Measurements from ENCODE around the gene MLXIP.
A peak's percentile ranks its signal among the peaks of the same experiment; 100 is the strongest.

MLXIP gene

GRCh38 chr12:122078141-122079032 is at the start of gene MLXIP:
TSS of gene MLXIP (plus strand) at chr12:122078756. CDS start at chr12:122078854, 98 bp downstream.
- DNase-seq (ENCODE audit: insufficient read length, low spot score) = peak; percentile 88
- no peak for FAIRE-seq
- TF ChIP-seq, protein P1, sequence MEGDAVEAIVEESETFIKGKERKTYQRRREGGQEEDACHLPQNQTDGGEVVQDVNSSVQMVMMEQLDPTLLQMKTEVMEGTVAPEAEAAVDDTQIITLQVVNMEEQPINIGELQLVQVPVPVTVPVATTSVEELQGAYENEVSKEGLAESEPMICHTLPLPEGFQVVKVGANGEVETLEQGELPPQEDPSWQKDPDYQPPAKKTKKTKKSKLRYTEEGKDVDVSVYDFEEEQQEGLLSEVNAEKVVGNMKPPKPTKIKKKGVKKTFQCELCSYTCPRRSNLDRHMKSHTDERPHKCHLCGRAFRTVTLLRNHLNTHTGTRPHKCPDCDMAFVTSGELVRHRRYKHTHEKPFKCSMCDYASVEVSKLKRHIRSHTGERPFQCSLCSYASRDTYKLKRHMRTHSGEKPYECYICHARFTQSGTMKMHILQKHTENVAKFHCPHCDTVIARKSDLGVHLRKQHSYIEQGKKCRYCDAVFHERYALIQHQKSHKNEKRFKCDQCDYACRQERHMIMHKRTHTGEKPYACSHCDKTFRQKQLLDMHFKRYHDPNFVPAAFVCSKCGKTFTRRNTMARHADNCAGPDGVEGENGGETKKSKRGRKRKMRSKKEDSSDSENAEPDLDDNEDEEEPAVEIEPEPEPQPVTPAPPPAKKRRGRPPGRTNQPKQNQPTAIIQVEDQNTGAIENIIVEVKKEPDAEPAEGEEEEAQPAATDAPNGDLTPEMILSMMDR (IDR thresholded peaks at IDR 0.05; ENCODE audit: insufficient read depth, missing control alignments) = no peak

DNA sequence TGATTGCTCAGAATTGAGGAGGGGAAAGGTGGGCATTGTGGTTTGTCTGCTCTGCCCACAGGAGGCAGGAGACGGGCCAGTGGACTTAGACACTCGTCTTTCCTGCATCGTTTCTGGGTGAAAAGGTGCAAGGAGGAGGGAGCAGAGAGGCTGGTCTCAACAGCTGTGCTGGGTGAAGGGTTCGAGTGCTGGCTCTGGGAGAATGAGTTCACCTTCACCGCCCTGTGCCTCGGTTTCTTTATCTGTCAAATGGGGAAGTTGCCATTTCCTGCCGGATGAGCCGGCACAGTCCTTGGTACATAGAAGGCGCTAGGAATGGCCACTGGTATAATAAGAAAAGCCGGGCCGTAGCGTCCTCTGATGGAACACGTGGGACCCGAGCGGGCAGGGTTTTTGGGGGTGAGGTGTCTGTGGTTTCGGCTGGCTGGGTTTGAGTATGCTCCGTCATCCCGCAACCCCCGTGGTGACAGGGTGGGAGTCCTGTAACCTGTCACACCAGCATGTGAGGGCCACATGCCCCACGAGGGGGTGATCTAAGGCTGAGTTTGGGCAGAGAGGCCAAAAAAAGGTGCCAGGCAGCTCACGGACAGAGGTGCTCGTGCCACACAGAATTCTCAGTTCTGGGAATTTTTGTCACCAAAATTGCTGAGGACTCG is 49.5 kb upstream of the MLXIP start:
- DNase-seq (ENCODE audit: insufficient read length, low spot score) (no peak), FAIRE-seq (no peak)
- TF ChIP-seq, protein P1 (IDR thresholded peaks at IDR 0.05; ENCODE audit: insufficient read depth, missing control alignments) = no peak

GRCh38 chr12:122029620-122030423 is 48.7 kb upstream of the MLXIP start:
- DNase-seq (ENCODE audit: insufficient read length, low spot score) = no peak
- no peak for FAIRE-seq

DNA sequence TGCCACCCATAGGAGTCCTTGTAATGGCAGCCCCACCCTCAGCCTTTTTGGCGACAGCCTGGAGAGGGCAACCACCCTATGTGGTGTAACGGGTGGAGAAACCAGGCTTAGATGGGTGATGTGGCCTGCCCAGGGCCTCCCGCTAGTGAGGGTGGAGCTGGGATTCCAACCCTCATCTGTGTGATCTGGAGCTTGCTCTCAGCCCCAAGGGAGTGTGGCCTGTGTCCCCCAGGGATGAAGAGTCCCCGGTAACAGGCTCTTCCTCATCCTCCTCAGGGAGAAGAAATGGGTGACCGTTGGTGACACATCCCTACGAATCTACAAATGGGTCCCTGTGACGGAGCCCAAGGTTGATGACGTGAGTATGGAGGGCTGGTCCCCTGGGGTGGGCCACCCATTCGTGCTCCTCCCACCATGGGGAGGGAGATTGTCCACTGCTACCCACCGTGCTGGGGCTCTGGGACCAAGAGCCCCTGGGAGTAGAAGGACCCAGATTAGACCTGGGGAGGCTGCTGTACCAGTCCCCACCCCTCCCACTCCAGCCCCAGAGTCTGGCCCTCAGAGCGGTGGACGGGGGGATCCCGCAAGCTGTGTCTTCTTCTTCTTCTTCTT is 48.0 kb upstream of the MLXIP start:
- TF ChIP-seq, protein P1 (IDR thresholded peaks at IDR 0.05; ENCODE audit: insufficient read depth, missing control alignments) = no peak
- FAIRE-seq (no peak), DNase-seq (ENCODE audit: insufficient read length, low spot score) (no peak)

More at GRCh38 chr12:122029620-122030423, 48.7 kb upstream of the MLXIP start:
- TF ChIP-seq, protein P1 (IDR thresholded peaks at IDR 0.05; ENCODE audit: insufficient read depth, missing control alignments) = no peak

DNA sequence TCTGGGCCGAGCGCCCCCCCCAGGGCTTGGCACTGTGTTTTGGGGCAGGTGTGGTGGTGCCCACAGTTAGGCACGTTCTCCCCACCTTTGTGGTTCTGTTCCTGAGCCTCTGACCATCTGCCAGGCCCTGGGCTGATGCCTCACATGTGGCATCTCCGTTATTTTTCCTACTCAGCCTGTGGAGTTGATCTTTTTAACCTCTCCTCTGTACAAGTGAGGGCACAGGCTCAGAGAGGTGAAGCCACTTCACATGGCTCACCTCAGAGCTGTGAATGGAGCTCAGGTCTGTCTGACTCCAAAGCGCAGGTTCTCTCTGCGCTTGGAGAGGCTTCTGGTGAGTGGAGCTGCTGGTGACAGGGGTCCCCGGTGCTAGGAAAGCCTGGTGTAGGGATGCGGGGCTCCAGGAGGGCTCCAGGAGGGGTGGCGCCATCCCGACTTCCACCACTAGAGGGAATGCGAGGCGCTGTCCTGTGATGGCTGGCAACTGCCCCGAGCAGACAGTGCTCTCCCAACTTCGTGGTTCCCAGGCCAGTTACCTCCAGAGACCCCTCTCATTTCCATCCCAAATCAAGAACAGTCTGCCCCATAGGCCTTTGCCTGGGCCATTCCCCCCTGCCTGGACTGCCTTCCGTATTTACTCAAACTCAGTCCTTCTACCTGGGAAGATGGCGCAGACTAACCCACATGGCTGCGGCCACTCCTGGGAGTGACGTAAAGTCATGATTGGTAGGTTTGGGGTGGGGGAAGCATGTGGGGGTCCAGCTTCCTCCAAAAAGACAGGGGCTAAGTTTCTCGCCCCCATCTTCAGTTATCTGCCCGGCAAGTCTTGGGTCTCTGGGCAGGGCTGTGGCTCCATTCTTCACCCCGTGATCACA is 47.0 kb upstream of the MLXIP start:
- FAIRE-seq (no peak), DNase-seq (ENCODE audit: insufficient read length, low spot score) (no peak)
- TF ChIP-seq, protein P1 (IDR thresholded peaks at IDR 0.05; ENCODE audit: insufficient read depth, missing control alignments) = peak; percentile 53

- TF ChIP-seq, protein P1 (IDR thresholded peaks at IDR 0.05; ENCODE audit: insufficient read depth, missing control alignments) = no peak
- FAIRE-seq (no peak), DNase-seq (ENCODE audit: insufficient read length, low spot score) (no peak)
Measured at GRCh38 chr12:122032580-122032979, 46.0 kb upstream of the MLXIP start.

All from D721Med (cell line).